HAP-1 (cell line): ENCODE measurements around the gene BRD3OS.

Experiments
- DNase-seq, 2 experiments: peaks; one replicate each; pipeline ENCODE4 v3.0.0-alpha.2; 2016 to 2020; ENCODE audit warnings: low spot score in 2 of 2
- H3K27me3 ChIP-seq: fragments of 250-450 bp; sonication (Bioruptor Pico); 2 replicates; pipeline ENCODE4 v1.5.1; 2020; ENCODE audit warnings: low read depth, mild to moderate bottlenecking, moderate library complexity
- H3K36me3 ChIP-seq: fragments of 250-450 bp; sonication (Bioruptor Pico); replicated peaks from 2 replicates; pipeline ENCODE4 v1.5.1; 2020; ENCODE audit warnings: mild to moderate bottlenecking
- H3K4me1 ChIP-seq: fragments of 250-450 bp; sonication (Bioruptor Pico); 2 replicates; pipeline ENCODE4 v1.5.1; 2020; ENCODE audit warnings: mild to moderate bottlenecking
- H3K4me3 ChIP-seq: fragments of 250-450 bp; sonication (Bioruptor Pico); 2 replicates; pipeline ENCODE4 v1.5.1; 2020; ENCODE audit warnings: mild to moderate bottlenecking, moderate library complexity
- H3K9me3 ChIP-seq: fragments of 250-450 bp; sonication (Bioruptor Pico); 2 replicates; pipeline ENCODE4 v1.5.1; 2020; ENCODE audit warnings: mild to moderate bottlenecking, moderate library complexity
- in situ Hi-C: fragments of 300-500 bp; cut with MboI; formaldehyde crosslinking; loops from 3 replicates; pipeline ENCODE4 v1.14.3; 2020; ENCODE audit warnings: low sequenced_read_pairs, inconsistent platforms, mixed read lengths

The BRD3OS gene

GRCh38 chr9:133992780-133993634 is 32.3 kb upstream of the BRD3OS start:
- H3K9me3 ChIP-seq: no peaks in the 10 kb centered on the region
- DNase-seq: peak; percentile 86 to 93
- H3K4me1 ChIP-seq: peaks cover 6% of the 10 kb centered on the region
- in situ Hi-C loops: loop anchor here (5.0 kb wide), 1 partner anchor 201 kb away; no protein-coding TSS in a partner anchor
- no peaks in the 10 kb centered on the region for H3K36me3 ChIP-seq
- H3K4me3 ChIP-seq: peak overlapping the region; percentile 79
- no peaks in the 10 kb centered on the region for H3K27me3 ChIP-seq

DNA sequence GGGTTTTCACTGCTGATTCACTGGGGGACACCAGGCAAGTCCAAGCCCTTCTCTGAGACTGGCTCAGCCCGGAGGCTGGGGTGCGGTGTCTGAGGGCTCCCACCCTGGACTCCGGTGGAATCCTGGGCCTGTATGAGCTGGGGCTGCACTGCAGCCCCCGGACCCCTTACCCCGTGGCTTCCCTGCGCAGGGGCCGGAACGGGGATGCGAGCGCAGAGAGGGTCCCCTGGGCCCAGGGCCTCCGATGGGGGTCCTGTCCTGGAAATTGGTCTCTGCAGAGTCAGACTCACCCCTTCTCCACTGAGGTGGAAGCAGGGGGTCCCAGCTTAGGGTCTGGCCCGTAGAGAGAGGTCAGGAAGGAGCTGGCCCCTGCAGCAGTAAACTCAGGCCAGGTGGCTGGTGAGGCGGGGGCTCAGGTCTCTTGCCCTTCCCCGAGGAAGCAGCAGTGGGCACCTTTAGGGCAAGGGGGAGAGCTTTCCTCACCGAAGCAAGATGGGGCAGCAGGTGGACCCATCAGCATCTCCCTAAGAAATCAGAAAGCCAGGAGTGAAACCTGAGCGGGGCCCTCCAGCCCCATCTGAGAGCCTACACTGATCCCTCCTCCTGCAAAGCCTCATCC is 31.5 kb upstream of the BRD3OS start:
- Histone ChIP-seq H3K27me3 (no peaks in the 10 kb centered on the region), H3K9me3 (no peaks in the 10 kb centered on the region), H3K4me3 (peak overlapping the region; percentile 79), H3K36me3 (no peaks in the 10 kb centered on the region), H3K4me1 (peaks cover 6% of the 10 kb centered on the region)
- in situ Hi-C loops: loop anchor here (5.0 kb wide), 1 partner anchor 201 kb away; no protein-coding TSS in a partner anchor
- DNase-seq: no peak

- Histone ChIP-seq H3K9me3 (no peaks in the 10 kb centered on the region), H3K27me3 (no peaks in the 10 kb centered on the region), H3K36me3 (no peaks in the 10 kb centered on the region), H3K4me1 (peaks cover 6% of the 10 kb centered on the region), H3K4me3 (no peak overlapping the region)
- in situ Hi-C loops: loop anchor here (5.0 kb wide), 1 partner anchor 202 kb away; no protein-coding TSS in a partner anchor
- DNase-seq: peak; percentile 36 to 91
Observed at GRCh38 chr9:133994353-133995011, 30.8 kb upstream of the BRD3OS start.

DNA sequence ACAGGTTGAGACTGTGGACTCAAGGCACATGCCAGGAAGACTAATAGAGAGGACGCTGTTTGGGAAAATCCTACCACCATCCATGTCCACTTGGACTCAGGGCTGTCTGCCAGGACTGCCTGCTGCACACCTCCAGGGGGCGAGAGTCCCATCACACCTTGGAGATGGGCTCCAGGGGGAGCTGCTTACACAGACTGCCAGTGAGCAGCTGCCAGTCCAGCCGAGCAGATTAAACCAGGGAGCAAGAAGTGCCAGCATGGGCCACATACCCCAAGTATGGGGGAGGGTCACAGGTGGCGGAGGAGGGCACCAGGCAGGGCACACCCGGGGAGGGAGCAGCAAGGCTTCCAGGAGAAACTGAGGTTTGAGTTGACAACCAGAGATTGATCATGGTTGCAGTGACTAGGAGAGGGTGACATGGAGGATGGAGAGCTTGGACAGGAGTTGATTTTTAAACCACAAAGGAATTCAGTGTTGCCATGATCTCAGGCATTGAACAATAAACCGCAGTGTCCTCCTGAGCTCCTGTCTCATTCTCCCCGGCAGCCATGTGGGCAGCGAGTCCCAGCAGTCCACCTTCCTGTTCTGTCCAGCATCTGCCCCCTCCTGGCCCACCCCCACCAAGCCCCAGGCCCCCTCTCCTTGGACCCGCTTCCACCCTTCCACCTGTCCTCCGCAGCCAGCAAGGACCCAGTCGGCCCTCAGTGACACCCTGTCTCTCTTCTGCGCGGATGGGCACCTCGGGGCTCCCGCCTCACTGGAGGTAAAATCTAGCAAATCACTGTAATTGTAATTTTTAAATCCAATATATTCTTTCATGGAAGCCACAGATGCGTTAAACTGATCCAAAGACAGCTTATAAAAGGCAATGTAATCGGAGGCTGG is 30.0 kb upstream of the BRD3OS start:
- DNase-seq: peak in 1 of 2 experiments; percentile 38
- Histone ChIP-seq H3K4me1 (peaks cover 6% of the 10 kb centered on the region), H3K36me3 (no peaks in the 10 kb centered on the region), H3K4me3 (no peak overlapping the region), H3K27me3 (no peaks in the 10 kb centered on the region), H3K9me3 (no peaks in the 10 kb centered on the region)
- in situ Hi-C loops: no loop called here

GRCh38 chr9:133996531-133997520 is 28.5 kb upstream of the BRD3OS start:
- no peak for DNase-seq
- Histone ChIP-seq H3K4me3 (no peak overlapping the region), H3K4me1 (peaks cover 6% of the 10 kb centered on the region), H3K27me3 (no peaks in the 10 kb centered on the region), H3K36me3 (no peaks in the 10 kb centered on the region), H3K9me3 (no peaks in the 10 kb centered on the region)
- in situ Hi-C loops: no loop called here

- H3K4me3 ChIP-seq: no peak overlapping the region
- in situ Hi-C loops: no loop called here
- DNase-seq: no peak
- no peaks in the 10 kb centered on the region for H3K9me3 ChIP-seq
- no peaks in the 10 kb centered on the region for H3K36me3 ChIP-seq
- H3K4me1 ChIP-seq: peaks cover 6% of the 10 kb centered on the region
- H3K27me3 ChIP-seq: no peaks in the 10 kb centered on the region
Observed at GRCh38 chr9:133997584-133997983, 27.7 kb upstream of the BRD3OS start.

- no peaks in the 10 kb centered on the region for H3K27me3 ChIP-seq
Observed at GRCh38 chr9:133998915-133999595, 26.2 kb upstream of the BRD3OS start.

GRCh38 chr9:133999851-134000265 is 25.4 kb upstream of the BRD3OS start:
- in situ Hi-C loops: no loop called here
- DNase-seq: no peak
- no peaks in the 10 kb centered on the region for H3K27me3 ChIP-seq

More at GRCh38 chr9:133998915-133999595, 26.2 kb upstream of the BRD3OS start:
- Histone ChIP-seq H3K36me3 (no peaks in the 10 kb centered on the region), H3K4me3 (no peak overlapping the region), H3K9me3 (no peaks in the 10 kb centered on the region), H3K4me1 (peaks cover 2% of the 10 kb centered on the region; the same call in 1 of the 2 replicates)
- no peak for DNase-seq
- in situ Hi-C loops: no loop called here

DNA sequence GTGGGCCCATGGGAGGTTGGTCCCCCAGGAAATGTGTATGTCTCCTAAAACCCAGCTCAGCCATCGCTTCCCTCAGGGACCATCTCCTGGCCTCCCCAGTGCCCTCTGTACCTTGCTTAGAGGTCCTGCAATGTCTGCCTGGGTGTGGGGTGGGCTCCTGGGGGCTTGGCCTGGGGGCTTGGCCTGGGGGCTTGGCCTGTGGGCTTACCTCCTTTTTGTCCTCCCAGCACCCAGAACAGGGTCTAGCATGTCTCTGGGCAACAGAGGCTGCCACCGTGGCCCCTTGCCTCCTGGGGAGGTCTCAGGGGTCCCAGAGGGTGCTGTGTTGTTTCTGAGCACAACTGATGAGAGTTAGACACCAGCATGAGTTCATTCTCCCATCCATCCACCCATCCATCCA is 22.5 kb upstream of the BRD3OS start:
- Histone ChIP-seq H3K36me3 (no peaks in the 10 kb centered on the region), H3K4me1 (no peaks in the 10 kb centered on the region), H3K9me3 (no peaks in the 10 kb centered on the region), H3K27me3 (no peaks in the 10 kb centered on the region), H3K4me3 (no peak overlapping the region)
- in situ Hi-C loops: no loop called here
- DNase-seq: no peak

More at GRCh38 chr9:133999851-134000265, 25.4 kb upstream of the BRD3OS start:
- Histone ChIP-seq H3K36me3 (no peaks in the 10 kb centered on the region), H3K4me1 (no peaks in the 10 kb centered on the region), H3K9me3 (no peaks in the 10 kb centered on the region), H3K4me3 (no peak overlapping the region)

DNA sequence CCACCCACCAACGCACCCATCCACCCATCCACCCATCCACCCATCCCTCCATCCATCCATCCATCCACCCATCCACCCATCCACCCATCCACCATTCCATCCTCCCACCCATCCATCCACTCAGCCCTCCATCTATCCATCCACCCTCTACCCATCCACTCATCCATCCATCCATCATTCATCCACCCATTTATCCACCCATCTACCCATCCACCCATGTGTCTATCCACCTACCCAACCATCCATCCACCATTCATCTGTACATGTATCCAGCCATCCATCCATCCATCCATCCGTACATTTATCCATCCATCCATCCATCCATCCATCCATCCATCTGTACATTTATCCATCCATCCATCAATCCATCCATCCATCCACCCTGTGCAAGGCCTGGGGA is 22.0 kb upstream of the BRD3OS start:
- Histone ChIP-seq H3K4me3 (no peak overlapping the region), H3K36me3 (no peaks in the 10 kb centered on the region), H3K27me3 (no peaks in the 10 kb centered on the region), H3K4me1 (no peaks in the 10 kb centered on the region), H3K9me3 (no peaks in the 10 kb centered on the region)
- DNase-seq: no peak
- in situ Hi-C loops: no loop called here

- Histone ChIP-seq H3K4me3 (no peak overlapping the region), H3K36me3 (no peaks in the 10 kb centered on the region), H3K4me1 (no peaks in the 10 kb centered on the region), H3K27me3 (no peaks in the 10 kb centered on the region), H3K9me3 (no peaks in the 10 kb centered on the region)
- DNase-seq: no peak
- in situ Hi-C loops: no loop called here
Observed at GRCh38 chr9:134004131-134004873, 21.0 kb upstream of the BRD3OS start.
